Left hindlimb (tissue), 1 donor: Measurements from ENCODE around the gene BROX.
A peak's percentile ranks its signal among the peaks of the same experiment; 100 is the strongest.
"Not testable (repeated sequence)": the region's sequence is repeated elsewhere in the genome, so short reads cannot be mapped to it uniquely, and the experiment has no call there.

Experiments used
- DNase-seq: peaks from one replicate; pipeline ENCODE4 v3.0.0-alpha.2; 2018

Gene BROX

GRCh38 chr1:222712253-222713090 is at the start of gene BROX, which contains the start of gene AIDA:
TSS of gene BROX (plus strand) at chr1:222712564. CDS start at chr1:222715700, 3,136 bp downstream.
TSS of gene AIDA (minus strand) at chr1:222712491. CDS start at chr1:222712317, 174 bp downstream.
- DNase-seq, result peak; percentile 95

- DNase-seq, result no peak
Observed at GRCh38 chr1:222663431-222663934, 48.9 kb upstream of the BROX start.

GRCh38 chr1:222665964-222666363 is 46.4 kb upstream of the BROX start:
- DNase-seq, result no peak

- not testable (repeated sequence) for DNase-seq
Observed at GRCh38 chr1:222668184-222668583, 44.2 kb upstream of the BROX start.

DNA sequence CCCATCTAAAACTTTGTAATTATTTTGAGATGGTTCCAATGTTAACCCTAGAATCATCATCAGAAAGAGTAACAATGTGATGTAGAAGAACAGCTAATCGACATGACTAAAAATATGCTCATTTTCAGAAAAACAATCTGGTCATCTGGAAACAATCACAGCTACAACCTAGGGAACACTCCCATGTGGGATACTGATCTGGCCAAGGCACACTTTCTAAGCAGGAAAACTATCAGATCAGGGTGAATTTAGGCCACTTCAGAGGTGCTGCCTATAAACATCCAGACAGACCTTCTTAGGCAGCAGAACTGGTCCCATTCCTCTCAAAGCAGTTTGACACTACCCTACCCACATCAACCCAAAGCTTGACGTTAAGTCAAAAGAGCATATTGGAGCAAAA is 43.3 kb upstream of the BROX start:
- DNase-seq, result not testable (repeated sequence)

- no peak for DNase-seq
Observed at GRCh38 chr1:222670110-222670509, 42.3 kb upstream of the BROX start.

DNA sequence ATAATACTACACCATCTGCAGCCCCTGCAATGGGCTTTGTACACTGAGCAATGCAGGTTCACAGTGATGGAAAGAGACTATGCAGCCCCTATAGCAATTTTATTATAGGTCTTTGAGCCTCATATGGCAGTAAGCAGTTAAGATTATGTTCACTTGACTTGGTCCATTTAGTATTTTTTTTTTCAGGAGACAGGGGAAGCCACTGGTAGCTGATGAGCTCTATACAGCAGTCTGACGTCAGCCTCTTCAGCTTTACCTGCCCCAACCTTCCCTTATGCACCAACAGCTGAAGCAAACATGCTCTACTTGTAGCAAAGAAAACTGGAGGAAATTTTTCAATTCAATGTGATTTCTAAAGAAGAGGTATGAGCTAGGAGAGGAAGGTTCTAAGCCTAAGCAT is 32.3 kb upstream of the BROX start:
- no peak for DNase-seq

GRCh38 chr1:222691016-222691415 is 21.3 kb upstream of the BROX start:
- no peak for DNase-seq

GRCh38 chr1:222694927-222695326 is 17.4 kb upstream of the BROX start:
- no peak for DNase-seq

DNA sequence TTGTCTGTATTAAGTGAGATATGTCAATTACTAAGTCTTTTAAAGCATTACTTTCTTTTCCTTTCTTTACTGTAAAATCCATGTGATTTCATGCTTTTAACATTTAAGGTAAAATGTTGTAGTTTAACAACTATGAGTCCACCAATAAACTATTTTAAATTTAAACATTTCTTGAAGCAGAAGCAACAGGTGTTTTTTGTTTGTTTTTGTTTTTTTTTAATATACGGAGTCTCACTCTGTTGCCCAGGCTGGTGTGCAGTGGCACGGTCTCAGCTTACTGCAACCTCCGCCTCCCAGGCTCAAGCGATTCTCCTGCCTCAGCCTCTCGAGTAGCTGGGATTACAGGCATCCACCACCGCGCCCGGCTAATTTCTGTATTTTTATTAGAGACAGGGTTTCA is 15.6 kb upstream of the BROX start:
- DNase-seq, result no peak

DNA sequence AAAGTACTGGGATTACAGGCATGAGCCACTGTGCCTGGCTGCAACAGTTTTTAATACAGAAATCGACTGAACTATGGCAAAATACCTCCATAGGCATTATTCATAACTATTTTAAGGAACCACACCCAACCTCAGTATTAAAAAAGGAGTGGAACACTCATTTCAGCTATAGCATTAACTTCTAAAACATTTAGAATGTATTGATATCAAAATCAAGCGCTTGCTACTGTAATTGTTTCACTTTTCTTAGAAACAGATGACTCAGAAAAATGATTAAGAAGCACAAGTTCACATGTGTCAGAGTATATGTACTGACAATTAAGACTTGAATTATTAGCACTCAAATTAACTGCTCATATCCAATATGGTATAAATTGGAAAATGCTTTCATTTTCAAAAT is 15.2 kb upstream of the BROX start:
- DNase-seq, result no peak

DNA sequence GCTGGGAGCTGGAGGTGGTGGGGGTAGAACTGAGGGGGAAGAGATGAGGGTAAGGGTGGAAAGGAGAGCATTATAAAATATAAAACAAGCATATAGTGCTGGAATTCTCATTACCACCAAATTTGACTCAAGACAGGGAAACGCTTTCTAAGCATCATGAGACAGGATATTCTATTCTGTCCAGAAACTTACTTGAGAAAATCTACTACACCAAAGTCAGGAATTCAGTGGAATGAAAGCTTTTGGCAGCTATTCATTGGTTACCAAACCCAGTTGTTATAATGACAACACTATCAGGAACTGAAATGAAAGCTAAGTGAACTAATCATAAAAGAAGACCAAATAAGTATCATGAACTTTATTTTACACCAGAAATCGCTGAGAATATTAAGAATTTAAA is 14.5 kb upstream of the BROX start:
- no peak for DNase-seq

DNA sequence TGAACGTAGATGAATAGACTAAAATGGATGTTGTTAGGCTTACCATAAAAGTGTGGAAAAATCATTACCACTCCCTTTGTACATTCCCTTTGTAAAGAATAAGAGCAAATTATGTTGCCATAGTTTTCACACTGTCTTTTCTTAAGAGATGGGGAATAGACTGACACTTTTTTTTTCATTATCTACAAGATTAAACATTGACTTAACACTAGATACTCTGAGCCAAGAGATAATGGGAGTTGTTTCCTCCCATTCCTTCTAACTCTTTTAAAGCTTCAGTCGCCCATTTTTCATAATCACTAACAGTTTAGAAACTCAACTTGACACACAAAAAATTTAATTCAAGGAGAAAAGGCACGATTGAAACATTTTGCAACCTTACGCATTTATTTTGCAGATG is 10.2 kb upstream of the BROX start:
- DNase-seq, result no peak

GRCh38 chr1:222704260-222704659 is 8.1 kb upstream of the BROX start:
- no peak for DNase-seq

GRCh38 chr1:222706815-222707214 is 5.5 kb upstream of the BROX start:
- DNase-seq, result no peak

DNA sequence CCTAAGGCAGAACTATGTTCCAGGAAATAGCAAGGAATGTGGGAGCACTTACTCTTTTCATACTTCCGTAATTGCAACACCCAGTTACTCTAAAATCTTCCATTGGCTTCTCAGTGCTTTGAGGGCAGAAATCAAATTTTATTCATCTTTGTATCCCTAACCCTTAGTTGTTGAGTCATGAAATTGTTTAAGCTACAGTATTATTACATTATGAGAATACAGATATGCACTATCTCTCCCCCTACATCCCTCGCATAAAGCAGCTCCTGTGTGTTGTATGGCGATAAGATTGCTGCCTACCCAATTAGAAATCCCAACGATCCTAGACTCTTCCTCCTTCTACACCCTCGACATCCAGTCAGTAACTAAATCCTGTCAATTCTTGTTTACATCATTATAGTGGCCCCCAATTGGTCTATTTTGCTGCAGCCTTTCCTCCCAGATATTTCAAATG is 2.6 kb upstream of the BROX start:
- DNase-seq, result no peak

DNA sequence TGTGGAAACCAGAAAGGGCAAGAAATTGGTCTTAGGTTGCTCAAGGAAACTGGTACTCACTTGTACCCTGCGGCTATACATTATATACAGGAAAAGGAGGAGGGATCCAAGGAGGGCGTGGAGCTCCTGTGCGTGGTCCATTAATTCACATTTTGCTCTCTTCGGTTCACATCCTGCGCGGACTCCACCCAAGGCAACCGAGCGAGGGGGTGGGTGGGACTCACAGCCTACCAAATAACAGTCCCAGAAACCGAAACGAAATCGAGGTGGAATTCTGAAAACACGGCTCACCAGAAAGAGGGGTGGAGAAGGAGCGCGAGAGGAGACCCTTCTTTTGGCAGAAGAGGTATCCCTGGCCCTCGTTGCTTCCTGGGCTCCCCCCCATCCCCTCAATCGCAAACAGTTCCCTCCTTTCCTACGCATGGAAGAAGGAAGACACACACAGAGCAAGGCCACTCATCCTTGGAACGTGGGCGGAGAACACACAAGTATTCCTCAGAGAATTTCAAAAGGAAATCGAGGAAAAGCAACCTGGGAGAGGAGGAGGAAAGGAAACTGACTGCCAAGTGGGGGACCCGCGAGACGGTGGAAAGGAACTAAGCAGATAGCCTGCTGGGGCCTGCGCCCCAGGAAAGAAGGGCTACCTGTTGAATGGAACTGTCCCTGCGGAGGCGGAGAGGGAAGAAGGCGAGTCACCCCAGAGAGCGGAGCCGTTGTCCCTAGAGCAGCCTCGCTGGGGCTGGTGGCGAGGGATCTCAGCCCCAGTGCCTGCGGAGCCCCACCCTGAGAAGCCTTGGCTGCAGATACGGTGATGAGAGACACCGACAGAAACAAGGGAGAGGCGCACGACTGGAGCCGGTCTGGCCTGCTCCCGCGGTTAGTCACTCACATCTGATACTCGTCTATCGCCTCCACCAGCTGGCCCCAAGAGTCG is 778 bp upstream of the BROX start:
- peak; percentile 72 for DNase-seq

DNA sequence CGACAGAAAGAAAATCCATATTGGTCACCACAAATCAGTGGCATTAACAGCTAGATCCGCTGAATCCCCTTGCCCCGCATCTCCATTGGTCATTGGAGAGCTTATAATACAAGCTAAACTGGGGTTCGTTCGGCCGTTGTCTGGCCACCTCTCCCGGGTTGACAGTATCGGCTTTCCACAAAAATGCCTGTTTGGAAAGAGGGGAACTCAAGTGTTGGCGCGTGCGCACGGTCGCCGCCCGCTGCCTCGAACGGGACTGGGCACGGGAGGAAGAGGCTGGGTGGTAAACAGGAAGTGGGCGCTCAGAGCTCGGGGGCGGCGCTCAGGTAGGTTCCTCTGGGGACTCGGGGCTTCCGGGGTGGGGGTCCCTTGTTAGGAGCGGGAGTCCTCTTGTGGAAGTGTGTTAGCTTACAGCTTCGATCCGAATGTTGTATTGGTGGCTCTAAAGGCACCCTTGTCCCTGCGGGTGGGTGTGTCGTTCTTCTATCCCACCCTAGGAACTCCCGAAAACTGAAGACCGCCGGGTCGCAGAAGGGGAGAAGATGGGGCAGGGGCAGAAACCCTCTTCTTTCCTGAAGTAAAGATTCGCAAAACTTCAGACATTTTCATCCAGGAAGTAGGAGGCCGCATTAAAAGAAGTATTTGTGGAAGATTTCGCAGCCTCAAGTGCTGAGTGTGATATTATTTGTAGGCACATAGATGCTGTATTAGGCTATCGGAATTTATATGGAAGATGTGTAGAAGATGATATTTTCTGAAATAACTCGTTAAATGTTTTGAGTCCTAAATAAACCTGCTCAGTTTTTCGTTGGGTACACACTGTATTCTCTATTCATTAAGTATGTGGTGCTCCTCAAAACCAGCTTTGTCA is 962 bp downstream of the BROX start:
- peak; percentile 96 for DNase-seq

- no peak for DNase-seq
Observed at GRCh38 chr1:222716393-222716792, 4.0 kb downstream of the BROX start.

DNA sequence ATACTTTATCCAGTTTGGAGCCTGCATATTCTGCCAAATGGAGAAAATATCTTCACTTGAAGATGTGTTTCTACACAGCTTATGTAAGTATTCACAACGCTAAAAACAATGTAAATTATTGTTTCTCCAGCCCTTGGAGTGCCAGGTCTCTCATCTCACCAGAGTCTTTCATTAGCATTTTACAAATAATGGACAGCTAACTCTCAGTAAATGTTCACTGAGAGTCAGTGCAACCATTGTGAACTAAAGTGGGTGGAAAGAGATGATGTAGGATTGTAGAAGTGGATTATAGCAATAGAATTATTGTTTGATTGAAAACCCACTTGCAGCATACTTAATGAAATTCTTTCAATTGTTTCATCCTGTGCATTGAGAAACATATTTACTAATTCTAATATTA is 16.4 kb downstream of the BROX start:
- DNase-seq, result no peak

- no peak for DNase-seq
Observed at GRCh38 chr1:222730866-222731265, 18.5 kb downstream of the BROX start.
